ENCODE data around the gene GEMIN5.

Gene GEMIN5

GRCh38 chr5:154873791-154874331 is 64.2 kb downstream of the GEMIN5 start:
- DNase-seq, result no peak

- DNase-seq, result no peak
Measured at GRCh38 chr5:154871734-154872133, 66.3 kb downstream of the GEMIN5 start.

GRCh38 chr5:154868702-154869101 is 69.3 kb downstream of the GEMIN5 start:
- no peak for DNase-seq

GRCh38 chr5:154866841-154867240 is 71.2 kb downstream of the GEMIN5 start:
- DNase-seq, result no peak

- DNase-seq, result no peak
Measured at GRCh38 chr5:154865466-154866184, 72.4 kb downstream of the GEMIN5 start.

GRCh38 chr5:154863291-154864080 is 74.5 kb downstream of the GEMIN5 start:
- DNase-seq, result no peak

- no peak for DNase-seq
Measured at GRCh38 chr5:154862766-154863165, 75.2 kb downstream of the GEMIN5 start.

- DNase-seq, result no peak
Measured at GRCh38 chr5:154861946-154862345, 76.1 kb downstream of the GEMIN5 start.

- DNase-seq, result peak; percentile 12
Measured at GRCh38 chr5:154860765-154861164, 77.2 kb downstream of the GEMIN5 start.

GRCh38 chr5:154860123-154860522 is 77.9 kb downstream of the GEMIN5 start:
- DNase-seq, result peak; percentile 63

GRCh38 chr5:154858972-154859871 is 78.8 kb downstream of the GEMIN5 start:
- peak; percentile 73 for DNase-seq

- DNase-seq, result peak; percentile 92
Measured at GRCh38 chr5:154858297-154858971, 79.6 kb downstream of the GEMIN5 start, which contains the start of gene CNOT8. Gene CNOT8 (plus strand): TSS chr5:154858627. CDS start chr5:154863279, 4,652 bp downstream.

GRCh38 chr5:154857530-154858296 is 80.3 kb downstream of the GEMIN5 start:
- DNase-seq, result peak; percentile 87

- no peak for DNase-seq
Measured at GRCh38 chr5:154851351-154851750, 86.7 kb downstream of the GEMIN5 start.

GRCh38 chr5:154850255-154851062 is 87.6 kb downstream of the GEMIN5 start, which contains the start of gene FAXDC2:
Gene FAXDC2 (minus strand): TSS chr5:154850603. CDS start chr5:154838178, 12,425 bp downstream.
- no peak for DNase-seq

GRCh38 chr5:154849791-154850201 is 88.2 kb downstream of the GEMIN5 start:
- no peak for DNase-seq

GRCh38 chr5:154849264-154849785 is 88.7 kb downstream of the GEMIN5 start:
- no peak for DNase-seq

- no peak for DNase-seq
Measured at GRCh38 chr5:154844809-154845208, 93.2 kb downstream of the GEMIN5 start.

- DNase-seq, result no peak
Measured at GRCh38 chr5:154842689-154843530, 95.1 kb downstream of the GEMIN5 start.
